PFSK-1 (cell line): ENCODE data around the gene ACY1.
A peak's percentile ranks its signal among the peaks of the same experiment; 100 is the strongest.

Source experiments
- FOXP2 ChIP-seq: optimal IDR thresholded peaks from 2 replicates; pipeline ENCODE3; 2011; ENCODE audit warnings: borderline replicate concordance, control low read depth, inconsistent platforms; ENCODE audit not compliant: insufficient read depth; ENCODE audit errors: extremely low read length, extremely low read depth
- POLR2AphosphoS5 ChIP-seq: IDR thresholded peaks from 2 replicates; pipeline ENCODE4 v1.6.1; 2012; ENCODE audit warnings: low read depth, mild to moderate bottlenecking, control low read depth, low read length, moderate library complexity
- REST ChIP-seq, 2 experiments: IDR thresholded peaks; 2 replicates each; pipeline versions ENCODE4 v1.6.1 to v1.8.0; 2011 to 2012; ENCODE audit warnings: low read depth in 2 of 2, low read length in 2 of 2, control low read depth in 1 of 2, inconsistent platforms in 1 of 2, mild to moderate bottlenecking in 1 of 2, moderate library complexity in 1 of 2; ENCODE audit not compliant: insufficient read depth in 1 of 2
- SIN3A ChIP-seq: IDR thresholded peaks from 2 replicates; pipeline ENCODE4 v1.6.1; 2012; ENCODE audit warnings: mild to moderate bottlenecking, low read length, moderate library complexity, borderline replicate concordance; ENCODE audit not compliant: insufficient read depth
- TAF1 ChIP-seq: IDR thresholded peaks from 2 replicates; pipeline ENCODE4 v1.6.1; 2012; ENCODE audit warnings: low read length, control low read depth, borderline replicate concordance; ENCODE audit not compliant: insufficient read depth

ACY1 gene

DNA sequence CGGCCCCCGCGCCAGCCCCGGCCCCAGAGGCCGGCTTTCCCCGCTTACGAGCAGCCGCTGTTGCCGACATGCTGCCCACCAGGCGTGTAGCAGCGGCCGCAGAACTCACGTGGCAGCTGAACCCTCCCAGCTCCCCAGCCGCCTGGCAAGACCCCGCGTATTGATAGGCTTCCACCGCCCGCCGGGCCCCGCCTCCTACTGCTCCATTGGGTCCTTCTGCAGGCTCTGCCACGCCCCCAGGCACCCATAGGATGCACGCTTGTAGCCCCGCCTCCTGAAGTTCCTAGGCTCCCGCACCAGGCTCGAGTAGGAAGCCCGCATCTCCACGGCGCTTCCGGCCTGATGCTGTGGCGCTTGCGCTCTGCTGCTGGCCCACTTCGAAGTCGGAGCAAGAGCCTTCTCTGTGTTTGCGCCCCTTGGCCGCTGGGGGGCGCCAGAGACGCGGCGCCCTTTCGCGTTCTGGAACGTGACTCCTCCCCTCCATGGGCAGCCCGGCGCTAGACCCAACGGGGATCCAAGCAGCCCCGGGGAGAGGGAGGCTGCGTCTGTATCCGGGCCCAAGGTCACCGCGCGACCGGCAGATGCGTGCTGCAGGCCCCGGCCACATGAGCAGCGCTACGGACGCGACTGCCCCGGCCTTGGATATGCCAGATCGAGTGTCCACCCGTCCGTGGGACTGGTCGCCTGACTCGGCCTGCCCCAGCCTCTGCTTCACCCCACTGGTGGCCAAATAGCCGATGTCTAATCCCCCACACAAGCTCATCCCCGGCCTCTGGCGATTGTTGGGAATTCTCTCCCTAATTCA is 41.3 kb upstream of the ACY1 start, which contains the start of the genes PARP3 and RRP9:
PARP3 (plus strand) TSS at position 566 of the 805 bp plus-strand sequence. CDS start 993 bp downstream, outside the sequence.
RRP9 (minus strand) TSS at position 107 of the 805 bp plus-strand sequence; CDS start at position 70, 37 bp downstream.
- TF ChIP-seq TAF1 (no peak), SIN3A (peak; percentile 67; the same call in 1 of the 2 replicates), POLR2AphosphoS5 (peak; percentile 66; the same call in 1 of the 2 replicates), REST (IDR thresholded peaks at IDR 0.05; ENCODE audit: insufficient read depth in 1 of 2, low read depth in 2 of 2, low read length in 2 of 2) (peak in 1 of 2 experiments; percentile 37; a peak in 1 of 4 replicates)

DNA sequence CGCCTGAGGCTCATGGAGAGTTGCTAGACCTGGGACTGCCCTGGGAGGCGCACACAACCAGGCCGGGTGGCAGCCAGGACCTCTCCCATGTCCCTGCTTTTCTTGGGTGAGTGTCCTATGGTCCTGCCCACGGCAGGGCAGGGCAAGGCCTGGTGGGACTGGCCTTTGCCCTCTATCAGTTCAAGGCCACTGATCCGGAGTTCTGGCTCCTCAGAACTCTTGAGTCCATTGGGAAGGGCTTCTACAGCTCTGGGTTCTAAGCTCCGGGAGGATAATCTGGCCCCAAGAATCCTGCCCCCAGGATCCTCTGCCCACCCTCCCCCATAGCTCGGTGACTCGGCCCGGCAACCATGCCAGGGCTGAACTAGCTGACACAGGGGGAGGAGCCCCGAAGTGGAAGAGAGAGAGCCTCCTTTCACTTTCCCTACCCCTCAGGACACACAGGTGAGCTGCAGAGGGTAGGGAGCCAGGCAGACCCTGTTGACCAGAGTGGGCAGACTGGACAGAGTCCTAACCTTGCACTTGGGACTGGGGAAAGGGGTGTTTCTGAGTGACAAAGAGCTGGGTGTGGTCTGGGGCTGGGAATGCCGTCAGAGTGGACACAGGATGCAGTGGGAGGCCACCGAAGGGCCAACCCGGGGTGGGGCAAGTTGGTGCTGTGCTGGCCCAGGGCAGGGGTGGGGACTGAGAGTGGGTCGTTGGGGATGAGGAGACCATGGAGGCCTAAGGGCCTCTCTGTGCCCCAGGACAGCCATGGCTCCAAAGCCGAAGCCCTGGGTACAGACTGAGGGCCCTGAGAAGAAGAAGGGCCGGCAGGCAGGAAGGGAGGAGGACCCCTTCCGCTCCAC is 40.5 kb upstream of the ACY1 start:
- TF ChIP-seq POLR2AphosphoS5 (peak; percentile 54; the same call in 1 of the 2 replicates), TAF1 (0 out of 2 replicates have a peak, but pooled peaks have one; percentile 24), REST (IDR thresholded peaks at IDR 0.05; ENCODE audit: insufficient read depth in 1 of 2, low read depth in 2 of 2, low read length in 2 of 2) (no peak)

DNA sequence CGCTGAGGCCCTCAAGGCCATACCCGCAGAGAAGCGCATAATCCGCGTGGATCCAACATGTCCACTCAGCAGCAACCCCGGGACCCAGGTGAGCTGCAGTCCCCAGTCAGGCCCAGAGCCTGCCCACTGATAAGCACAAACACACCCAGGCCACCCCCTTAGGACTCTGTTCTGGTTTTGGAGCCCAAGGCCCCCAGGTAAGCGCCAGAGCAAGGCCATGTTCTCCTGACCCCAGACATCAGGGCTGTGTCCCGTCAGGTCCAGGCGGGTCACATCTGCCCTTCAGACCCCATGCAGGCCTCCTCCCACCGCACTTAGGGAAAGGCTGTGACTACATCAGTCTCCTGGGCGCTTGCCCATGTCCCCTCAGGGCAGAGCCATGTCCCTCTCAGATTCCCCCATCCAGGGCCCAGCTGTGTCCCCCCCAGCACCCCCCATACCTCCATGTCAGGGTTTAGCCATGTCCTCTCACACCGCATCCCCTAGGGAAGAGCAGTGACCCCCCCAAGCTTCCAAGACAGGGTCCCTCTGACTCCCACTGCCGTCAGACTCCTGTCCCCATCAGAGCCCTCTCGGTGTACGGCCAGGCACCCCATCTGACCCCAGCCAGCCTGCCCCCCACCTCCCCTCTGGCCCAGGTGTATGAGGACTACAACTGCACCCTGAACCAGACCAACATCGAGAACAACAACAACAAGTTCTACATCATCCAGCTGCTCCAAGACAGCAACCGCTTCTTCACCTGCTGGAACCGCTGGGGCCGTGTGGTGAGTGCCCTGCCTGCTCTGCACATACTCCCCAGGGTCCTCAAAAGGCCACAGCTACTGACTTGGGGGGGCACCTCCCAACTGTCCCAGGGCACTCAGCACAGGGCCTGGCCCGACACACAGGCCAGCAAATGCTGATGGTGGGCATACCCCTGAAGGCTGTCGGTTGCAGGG is 39.6 kb upstream of the ACY1 start:
- TF ChIP-seq SIN3A: no peak
- TF ChIP-seq FOXP2: no peak

DNA sequence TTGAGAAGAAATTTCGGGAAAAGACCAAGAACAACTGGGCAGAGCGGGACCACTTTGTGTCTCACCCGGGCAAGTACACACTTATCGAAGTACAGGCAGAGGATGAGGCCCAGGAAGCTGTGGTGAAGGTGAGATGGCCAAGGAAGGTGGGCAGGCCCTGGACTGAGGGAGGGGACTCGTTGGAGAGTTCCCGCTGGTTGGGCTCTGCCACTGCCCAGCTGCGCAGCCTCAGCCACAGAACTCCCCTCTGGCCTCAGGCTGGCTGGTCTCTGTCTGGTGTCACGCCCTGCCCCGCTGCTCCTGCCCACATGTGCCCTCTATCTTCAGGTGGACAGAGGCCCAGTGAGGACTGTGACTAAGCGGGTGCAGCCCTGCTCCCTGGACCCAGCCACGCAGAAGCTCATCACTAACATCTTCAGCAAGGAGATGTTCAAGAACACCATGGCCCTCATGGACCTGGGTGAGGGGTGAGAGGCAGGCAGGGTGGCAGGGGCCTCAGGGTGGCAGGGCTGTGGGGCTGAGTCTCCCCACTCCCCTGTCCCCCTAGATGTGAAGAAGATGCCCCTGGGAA is 38.8 kb upstream of the ACY1 start:
- TF ChIP-seq FOXP2 (no peak), REST (IDR thresholded peaks at IDR 0.05; ENCODE audit: insufficient read depth in 1 of 2, low read depth in 2 of 2, low read length in 2 of 2) (no peak), TAF1 (no peak), POLR2AphosphoS5 (no peak), SIN3A (no peak)
